SHP77 treated with DMSO at 0.1 percent for 48 hours (cell line): Measurements from ENCODE around the gene ERBB4.
"Not testable (repeated sequence)": the region's sequence is repeated elsewhere in the genome, so short reads cannot be mapped to it uniquely, and the experiment has no call there.

Experiments
- DNase-seq: peaks from one replicate; lab custom pipeline; 2025; lab: John Stamatoyannopoulos, UW

ERBB4 gene

GRCh38 chr2:212528106-212528856 lies 10.3 kb downstream of the ERBB4 start:
- DNase-seq, result no peak

GRCh38 chr2:212526059-212526458 lies 12.5 kb downstream of the ERBB4 start:
- DNase-seq, result no peak

GRCh38 chr2:212523756-212524155 lies 14.8 kb downstream of the ERBB4 start:
- DNase-seq, result no peak

GRCh38 chr2:212520340-212520739 lies 18.3 kb downstream of the ERBB4 start:
- no peak for DNase-seq

GRCh38 chr2:212517693-212518092 lies 20.9 kb downstream of the ERBB4 start:
- DNase-seq, result no peak

- no peak for DNase-seq
Observed at GRCh38 chr2:212505586-212505985, 33.0 kb downstream of the ERBB4 start.

- DNase-seq, result no peak
Observed at GRCh38 chr2:212495046-212495445, 43.6 kb downstream of the ERBB4 start.

- DNase-seq, result no peak
Observed at GRCh38 chr2:212494418-212495020, 44.1 kb downstream of the ERBB4 start.

- DNase-seq, result no peak
Observed at GRCh38 chr2:212489719-212490346, 48.8 kb downstream of the ERBB4 start.

GRCh38 chr2:212488611-212489010 lies 50.0 kb downstream of the ERBB4 start:
- DNase-seq, result no peak

GRCh38 chr2:212484563-212485080 lies 54.0 kb downstream of the ERBB4 start:
- no peak for DNase-seq

GRCh38 chr2:212480447-212480846 lies 58.2 kb downstream of the ERBB4 start:
- DNase-seq, result no peak

- DNase-seq, result no peak
Observed at GRCh38 chr2:212477571-212477970, 61.0 kb downstream of the ERBB4 start.

- DNase-seq, result no peak
Observed at GRCh38 chr2:212473211-212473610, 65.4 kb downstream of the ERBB4 start.

- not testable (repeated sequence) for DNase-seq
Observed at GRCh38 chr2:212467551-212467950, 71.1 kb downstream of the ERBB4 start.

- no peak for DNase-seq
Observed at GRCh38 chr2:212465456-212465855, 73.1 kb downstream of the ERBB4 start.

GRCh38 chr2:212461708-212462107 lies 76.9 kb downstream of the ERBB4 start:
- not testable (repeated sequence) for DNase-seq

- no peak for DNase-seq
Observed at GRCh38 chr2:212454149-212454548, 84.5 kb downstream of the ERBB4 start.

- no peak for DNase-seq
Observed at GRCh38 chr2:212451786-212452231, 86.8 kb downstream of the ERBB4 start.

- no peak for DNase-seq
Observed at GRCh38 chr2:212448698-212449097, 89.9 kb downstream of the ERBB4 start.

GRCh38 chr2:212441821-212442220 lies 96.8 kb downstream of the ERBB4 start:
- DNase-seq, result no peak

- DNase-seq, result no peak
Observed at GRCh38 chr2:212441141-212441540, 97.5 kb downstream of the ERBB4 start.
